Choroid plexus epithelial cell (primary cell): ENCODE results near the gene HOXA5.

ENCODE experiments used
- DNase-seq: peaks from one replicate; pipeline ENCODE4 v3.0.0-alpha.2; 2010; ENCODE audit warnings: low read depth
- H3K4me3 ChIP-seq: 2 replicates; pipeline ENCODE4 v1.5.1; 2011; ENCODE audit warnings: low read depth, mild to moderate bottlenecking, control low read depth, low read length, moderate library complexity
- CTCF ChIP-seq: conservative IDR thresholded peaks from 2 replicates; pipeline ENCODE4 v1.5.1; 2011; ENCODE audit warnings: low read depth, mild to moderate bottlenecking, control low read depth, inconsistent platforms, low read length, moderate library complexity

HOXA5 gene

GRCh38 chr7:27093184-27093895, 50.1 kb downstream of the HOXA5 start:
- no peak overlapping the region for H3K4me3 ChIP-seq
- DNase-seq: no peak
- no peak for TF ChIP-seq CTCF

- no peak for DNase-seq
- no peak for TF ChIP-seq CTCF
- no peak overlapping the region for H3K4me3 ChIP-seq
Observed at GRCh38 chr7:27092819-27093110, 50.7 kb downstream of the HOXA5 start.

- DNase-seq: no peak
- TF ChIP-seq CTCF: no peak
- H3K4me3 ChIP-seq: no peak overlapping the region
Observed at GRCh38 chr7:27091941-27092818, 51.3 kb downstream of the HOXA5 start.

- no peak for DNase-seq
- H3K4me3 ChIP-seq: no peak overlapping the region
- TF ChIP-seq CTCF: no peak
Observed at GRCh38 chr7:27091105-27091504, 52.4 kb downstream of the HOXA5 start.
